SKM-1 (cell line): Measurements from ENCODE around the gene ZNF784.
"Not testable (repeated sequence)": the region's sequence is repeated elsewhere in the genome, so short reads cannot be mapped to it uniquely, and the experiment has no call there.

Source experiments
- DNase-seq: peaks from one replicate; lab custom pipeline; 2025; ENCODE audit not compliant: unreplicated experiment; lab: John Stamatoyannopoulos, UW

ZNF784 gene

GRCh38 chr19:55586976-55587668 is 37.2 kb downstream of the ZNF784 start:
- no peak for DNase-seq

GRCh38 chr19:55585658-55586339 is 38.6 kb downstream of the ZNF784 start:
- no peak for DNase-seq

DNA sequence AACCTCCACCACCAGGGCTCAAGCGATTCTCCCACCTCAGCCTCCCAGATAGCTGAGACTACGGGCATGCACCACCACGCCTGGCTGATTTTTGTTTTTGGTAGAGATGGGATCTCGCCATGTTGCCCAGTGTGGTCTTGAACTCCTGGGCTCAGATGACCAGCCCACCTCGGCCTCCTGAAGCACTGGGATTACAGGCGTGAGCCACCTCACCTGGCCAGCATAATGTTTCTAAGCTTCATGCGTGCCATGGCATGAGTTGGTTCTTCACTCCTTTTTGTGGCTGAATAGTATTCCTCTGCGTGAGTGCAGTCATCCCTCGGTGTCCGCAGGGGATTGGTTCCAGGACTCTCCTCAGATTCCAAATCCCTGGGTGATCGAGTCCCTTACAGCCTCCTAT is 39.5 kb downstream of the ZNF784 start:
- no peak for DNase-seq

GRCh38 chr19:55583897-55584296 is 40.5 kb downstream of the ZNF784 start:
- DNase-seq = not testable (repeated sequence)

DNA sequence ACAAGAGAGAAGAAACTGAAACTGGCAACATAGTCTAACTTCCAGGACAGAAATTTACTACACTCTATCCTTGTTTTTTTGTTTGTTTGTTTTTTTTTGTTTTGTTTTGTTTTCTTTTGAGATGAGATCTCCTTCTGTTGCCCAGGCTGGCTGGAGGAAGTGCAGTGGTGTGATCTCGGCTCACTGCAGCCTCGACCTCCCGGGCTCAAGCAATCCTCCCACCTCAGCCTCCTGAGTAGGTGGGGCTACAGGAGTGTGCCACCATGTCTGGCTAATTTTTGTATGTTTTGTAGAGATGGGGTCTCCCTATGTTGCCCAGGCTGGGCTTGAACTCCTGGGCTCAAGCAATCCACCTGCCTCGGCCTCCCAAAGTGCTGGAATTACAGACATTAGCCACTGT is 42.1 kb downstream of the ZNF784 start:
- not testable (repeated sequence) for DNase-seq

GRCh38 chr19:55581823-55582223 is 42.5 kb downstream of the ZNF784 start:
- no peak for DNase-seq

GRCh38 chr19:55581145-55581822 is 43.1 kb downstream of the ZNF784 start:
- DNase-seq = no peak

DNA sequence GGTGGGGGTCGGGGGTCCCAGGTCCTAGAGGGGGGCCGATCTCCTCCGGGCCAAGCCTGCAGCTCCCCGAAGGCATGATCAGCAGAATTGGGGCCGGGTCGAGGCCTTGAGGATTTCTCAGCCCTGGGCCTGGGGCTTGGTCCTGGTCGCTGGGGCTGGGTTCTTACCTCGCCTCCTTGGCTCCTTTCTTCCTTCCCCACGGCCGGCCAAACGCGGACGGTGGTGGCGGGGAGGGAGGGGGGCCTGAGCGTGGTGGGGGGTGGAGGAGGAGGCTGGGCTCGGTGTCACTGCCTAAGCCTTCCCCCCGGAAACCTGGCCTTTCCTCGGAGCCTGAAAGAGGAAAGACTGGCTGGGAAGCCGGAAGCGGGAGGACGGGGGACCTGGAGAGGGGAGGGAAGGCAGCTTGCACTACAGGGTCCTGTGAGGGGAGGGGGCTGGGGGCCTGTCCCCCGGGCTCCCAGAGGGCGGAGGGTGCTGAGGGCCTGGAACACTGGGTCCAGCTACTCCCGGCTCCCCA is 43.7 kb downstream of the ZNF784 start, which contains the start of gene ZNF579:
ZNF579 (minus strand) TSS at position 221 of the 517 bp plus-strand sequence. CDS start 1,209 bp downstream, outside the sequence.
- DNase-seq = peak; percentile 8

DNA sequence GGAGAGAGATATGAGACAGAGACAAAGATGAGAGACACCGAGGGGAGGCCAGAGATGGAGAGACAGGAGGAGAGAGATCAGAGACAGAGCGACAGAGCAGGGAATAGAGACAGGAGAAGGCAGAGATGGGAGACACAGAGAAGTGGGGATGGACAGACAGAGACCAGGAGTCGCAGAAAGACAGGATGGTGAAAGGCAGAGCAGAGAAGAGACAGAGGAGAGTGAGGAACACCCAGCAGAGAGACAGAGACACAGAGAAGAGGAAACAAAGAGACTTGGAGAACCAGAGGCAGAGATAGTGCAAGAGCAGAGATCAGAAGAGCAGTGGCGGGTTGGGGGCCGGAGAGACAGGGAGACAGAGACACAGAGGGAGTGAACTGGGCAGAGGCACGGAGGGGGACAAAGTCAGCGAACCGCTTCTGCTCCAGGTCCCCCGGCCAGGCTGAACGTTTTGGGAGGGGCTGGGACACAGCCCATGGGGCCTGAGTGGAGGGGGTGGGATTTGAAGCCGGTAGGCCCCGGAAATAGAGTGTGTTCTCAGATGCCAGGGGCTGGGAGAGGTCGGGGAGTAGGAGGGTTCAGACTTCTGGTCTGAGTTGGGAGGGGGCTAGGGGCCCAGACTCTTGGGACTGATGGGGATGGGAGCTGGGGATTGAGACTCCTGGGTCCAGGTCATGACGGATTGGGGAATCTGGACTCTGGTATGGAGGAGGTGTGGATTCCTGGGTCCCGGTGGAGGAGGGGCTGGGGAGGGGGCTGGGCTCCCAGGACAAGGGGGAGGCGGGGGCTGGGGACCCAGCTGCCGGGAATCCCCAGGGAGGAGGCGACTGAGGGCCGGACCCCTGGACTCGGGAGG is 44.4 kb downstream of the ZNF784 start:
- no peak for DNase-seq

DNA sequence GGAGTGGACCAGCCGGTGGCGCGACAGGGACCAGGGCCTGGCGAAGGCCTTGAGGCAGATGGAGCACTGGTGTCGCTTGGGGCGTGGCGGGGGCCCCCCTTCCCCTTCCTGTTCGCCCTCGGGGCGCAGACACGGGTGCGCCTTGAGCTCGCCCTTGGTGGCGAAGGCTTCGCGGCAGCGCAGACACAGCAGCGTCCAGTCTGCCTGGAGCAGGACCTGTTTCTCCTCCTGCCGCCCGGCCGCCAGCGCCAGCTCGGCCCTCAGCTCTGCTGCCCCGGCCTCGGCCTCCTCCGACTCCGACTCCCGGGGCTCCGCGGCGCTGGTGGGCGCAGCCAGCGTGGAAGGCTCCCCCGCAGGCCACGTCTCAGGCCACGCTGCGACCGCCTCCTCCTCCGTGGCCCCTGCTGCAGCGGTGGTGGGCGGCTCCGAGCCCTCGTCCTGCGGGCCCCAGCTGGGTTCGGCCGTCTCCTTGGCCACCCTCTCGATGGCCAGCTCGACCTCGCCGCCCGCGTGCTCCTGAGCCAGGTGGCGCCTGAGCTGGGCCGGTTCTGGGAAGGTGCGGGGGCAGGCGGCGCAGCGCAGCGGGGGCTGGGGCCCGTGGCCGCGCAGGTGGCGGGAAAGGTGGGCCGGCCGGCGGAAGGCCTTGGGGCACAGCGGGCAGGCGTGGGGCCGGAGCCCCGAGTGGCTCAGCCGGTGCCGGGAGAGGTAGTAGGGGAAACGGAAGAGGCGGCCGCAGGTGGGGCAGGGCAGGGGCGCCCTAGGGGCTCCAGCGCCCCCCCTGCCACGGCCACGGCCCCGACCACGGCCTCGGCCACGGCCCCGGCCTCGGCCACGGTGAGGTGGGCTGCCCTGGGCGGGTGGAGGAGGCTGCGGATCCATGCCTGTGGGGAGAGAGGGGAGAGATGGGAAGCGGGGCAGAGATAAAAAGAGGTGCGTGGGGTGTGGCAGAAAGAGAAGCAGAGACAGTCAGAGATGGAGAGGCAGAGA is 45.3 kb downstream of the ZNF784 start:
- DNase-seq = no peak

DNA sequence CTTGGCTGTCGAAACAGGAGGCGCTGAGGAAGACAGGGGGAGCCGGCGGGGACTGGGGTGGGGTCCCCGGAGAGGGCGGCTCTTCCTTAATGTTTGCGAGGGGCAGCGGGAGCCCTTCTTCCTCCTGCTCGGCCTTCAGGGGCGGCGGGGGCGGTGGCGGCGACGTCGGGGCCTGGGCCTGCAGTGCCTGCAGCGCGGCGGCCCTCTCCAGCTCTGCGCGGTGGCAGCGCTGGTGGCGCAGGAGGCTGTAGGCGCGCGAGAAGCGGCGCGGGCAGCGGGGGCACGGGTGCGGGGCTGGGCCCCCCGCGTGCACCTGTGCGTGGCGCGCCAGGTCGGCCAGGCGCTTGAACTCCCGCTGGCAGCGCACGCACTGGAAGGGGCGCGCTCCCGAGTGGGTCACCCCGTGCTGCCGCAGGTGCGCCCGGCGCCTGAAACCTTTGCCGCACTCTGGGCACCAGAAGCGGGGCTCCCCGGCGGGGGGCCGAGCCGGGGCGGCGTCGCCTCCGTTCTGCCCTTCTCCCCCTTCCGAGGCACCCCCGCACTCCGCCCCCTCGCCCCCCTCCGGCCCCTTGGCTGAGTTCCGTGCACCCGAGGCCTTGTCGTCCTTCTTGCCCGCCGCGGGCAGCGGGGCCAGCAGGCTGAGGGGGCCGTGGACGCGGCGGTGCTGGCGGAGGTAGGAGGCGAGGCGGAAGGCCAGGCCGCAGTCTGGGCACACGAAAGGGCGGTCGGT is 46.2 kb downstream of the ZNF784 start:
- no peak for DNase-seq

DNA sequence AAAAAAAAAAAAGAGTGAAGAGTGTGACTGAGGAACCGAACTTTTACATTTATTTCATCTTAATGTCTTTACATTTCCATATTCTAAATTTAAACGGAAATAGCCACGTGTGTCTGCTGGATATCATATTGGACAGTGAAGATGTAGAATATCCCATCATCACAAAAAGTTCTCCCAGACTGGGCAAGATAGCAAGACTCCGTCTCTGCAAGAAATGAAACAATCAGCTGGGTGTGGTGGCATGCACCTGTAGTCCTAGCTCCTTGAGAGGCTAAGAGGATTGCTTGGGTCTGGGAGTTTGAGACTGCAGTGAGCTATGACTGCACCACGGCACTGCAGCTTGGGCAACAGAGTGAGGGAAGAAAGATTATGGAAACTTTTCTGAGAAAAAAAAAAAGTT is 47.6 kb downstream of the ZNF784 start:
- DNase-seq = no peak

DNA sequence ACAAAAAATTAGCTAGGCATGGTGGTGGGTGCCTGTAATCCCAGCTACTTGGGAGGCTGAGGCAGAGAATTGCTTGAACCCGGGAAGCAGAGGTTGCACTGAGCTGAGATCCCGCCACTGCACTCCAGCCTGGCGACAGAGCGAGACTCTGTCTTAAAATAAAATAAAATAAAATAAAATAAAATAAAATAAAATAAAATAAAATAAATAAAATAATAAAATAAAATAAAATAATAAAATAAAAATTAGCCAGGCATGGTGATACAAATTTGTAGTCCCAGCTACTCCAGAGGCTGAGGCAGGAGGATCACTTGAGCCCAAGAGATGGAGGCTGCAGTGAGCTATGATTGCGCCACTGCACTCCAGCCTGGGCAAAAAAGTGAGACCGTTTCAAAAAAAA is 50.4 kb downstream of the ZNF784 start:
- DNase-seq = not testable (repeated sequence)
